Measurements from ENCODE around the gene PRSS21. TPM values are rescaled to one million over a fixed set of nuclear protein-coding genes. Genes with fewer than 3 reads are reported as not detected.

PRSS21 gene
- total RNA-seq, 2 experiments from 2014 or later: 5.2 to 6.0 TPM

DNA sequence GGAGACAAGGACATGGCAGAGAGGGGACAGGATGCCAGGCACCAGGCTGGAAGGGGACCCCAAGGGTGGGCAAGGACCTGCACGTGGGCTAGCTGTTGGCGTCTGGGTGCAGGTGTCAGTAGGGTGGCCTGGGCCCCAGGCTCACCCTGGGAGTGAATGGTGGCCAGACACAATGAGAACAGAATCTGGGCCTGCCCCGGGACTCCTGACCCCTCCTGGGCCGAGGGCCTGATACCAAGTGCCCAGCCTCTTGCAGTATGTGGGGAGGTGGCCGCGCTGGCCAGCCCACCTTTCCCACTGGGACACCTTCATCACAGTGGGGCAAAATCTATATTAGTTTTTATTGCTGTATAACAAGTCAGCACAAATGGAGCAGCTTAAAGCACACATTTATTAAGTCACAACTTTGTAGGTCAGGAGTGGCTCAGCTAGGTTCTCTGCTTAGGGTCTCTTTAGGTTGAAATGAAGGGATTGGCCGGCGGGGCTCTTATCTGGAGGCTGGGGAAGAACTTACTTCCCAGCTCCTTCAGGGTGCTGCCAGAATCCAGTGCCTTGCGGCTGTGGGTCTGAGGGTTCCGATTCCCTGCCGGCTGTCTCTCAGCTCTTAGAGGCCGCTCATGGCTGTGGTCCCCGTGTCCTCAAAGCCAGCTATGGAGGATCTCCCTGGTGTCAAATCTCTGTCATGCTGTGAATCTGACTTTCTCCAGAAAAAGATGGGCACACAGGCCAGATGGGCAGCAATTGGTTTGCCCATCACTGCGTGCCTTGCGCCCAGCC, 33.3 kb upstream of the PRSS21 start:
- Mint-ChIP-seq H3K36me3 (ENCODE audit: low read depth) (no peaks in the 10 kb centered on the region), H3K27ac (no peak overlapping the region), H3K27me3 (ENCODE audit: low read depth) (peaks cover 6% of the 10 kb centered on the region), H3K4me3 (no peak overlapping the region), H3K9me3 (ENCODE audit: insufficient read depth) (no peaks in the 10 kb centered on the region), H3K4me1 (ENCODE audit: low read depth) (peaks cover 26% of the 10 kb centered on the region)
- ChIA-PET POLR2A (interaction anchor here (0.9 to 1.0 kb wide), 2 partner anchors 31 to 84 kb away, joined by 4 to 5 read pairs; no protein-coding TSS in a partner anchor), CTCF (interaction anchor here (1.3 kb wide), 2 partner anchors 17 to 143 kb away, joined by 3 to 4 read pairs; no protein-coding TSS in a partner anchor)
- no peak for ATAC-seq
- DNase-seq: no peak

DNA sequence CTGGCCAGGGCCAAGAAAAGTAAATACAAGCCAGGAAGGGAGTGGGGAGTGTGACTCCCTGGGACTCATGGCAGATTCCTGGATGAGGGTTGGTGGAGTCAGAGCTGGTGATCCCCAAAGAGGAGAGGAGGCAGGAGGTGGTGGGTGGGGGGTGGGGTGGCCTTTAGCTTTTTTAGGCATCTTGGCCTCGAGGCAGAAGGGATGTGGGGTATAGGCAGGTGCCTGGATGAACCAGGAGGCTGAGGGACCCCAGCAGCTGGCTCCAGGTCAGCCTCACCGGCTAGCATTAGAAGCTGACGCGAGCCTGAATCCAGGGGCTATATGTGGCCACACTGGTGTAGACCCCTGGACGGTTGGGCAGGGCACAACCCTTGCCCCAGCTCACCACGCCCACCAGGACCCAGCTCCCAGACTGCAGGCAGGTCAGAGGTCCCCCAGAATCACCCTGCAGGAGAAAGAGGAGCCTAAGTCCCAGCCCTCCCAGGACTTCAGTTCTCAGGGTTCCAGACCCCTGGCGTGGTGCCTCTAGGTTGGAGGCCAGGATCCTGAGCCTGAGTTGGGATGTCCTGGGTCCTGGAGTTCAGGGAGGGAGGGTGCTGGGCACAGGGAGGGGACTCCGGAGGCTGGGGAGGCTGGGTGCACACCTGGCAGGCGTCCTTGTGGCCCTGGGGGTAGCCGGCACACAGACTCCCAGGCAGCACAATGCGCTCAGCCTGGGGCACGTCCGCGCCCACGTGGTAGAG, 32.5 kb upstream of the PRSS21 start:
- no peak for DNase-seq
- Mint-ChIP-seq H3K27me3 (ENCODE audit: low read depth) (peaks cover 7% of the 10 kb centered on the region), H3K4me1 (ENCODE audit: low read depth) (peaks cover 22% of the 10 kb centered on the region), H3K9me3 (ENCODE audit: insufficient read depth) (no peaks in the 10 kb centered on the region), H3K27ac (peak overlapping the region; percentile 72), H3K4me3 (peak overlapping the region; percentile 69), H3K36me3 (ENCODE audit: low read depth) (no peaks in the 10 kb centered on the region)
- CTCF ChIA-PET: interaction anchor here (1.3 kb wide), 3 partner anchors 18 to 142 kb away, joined by 3 to 4 read pairs (median 3); no protein-coding TSS in a partner anchor
- POLR2A ChIA-PET: interaction anchor here (0.9 to 1.0 kb wide), 2 partner anchors 31 to 84 kb away, joined by 4 to 5 read pairs; no protein-coding TSS in a partner anchor
- ATAC-seq: peak; percentile 40

DNA sequence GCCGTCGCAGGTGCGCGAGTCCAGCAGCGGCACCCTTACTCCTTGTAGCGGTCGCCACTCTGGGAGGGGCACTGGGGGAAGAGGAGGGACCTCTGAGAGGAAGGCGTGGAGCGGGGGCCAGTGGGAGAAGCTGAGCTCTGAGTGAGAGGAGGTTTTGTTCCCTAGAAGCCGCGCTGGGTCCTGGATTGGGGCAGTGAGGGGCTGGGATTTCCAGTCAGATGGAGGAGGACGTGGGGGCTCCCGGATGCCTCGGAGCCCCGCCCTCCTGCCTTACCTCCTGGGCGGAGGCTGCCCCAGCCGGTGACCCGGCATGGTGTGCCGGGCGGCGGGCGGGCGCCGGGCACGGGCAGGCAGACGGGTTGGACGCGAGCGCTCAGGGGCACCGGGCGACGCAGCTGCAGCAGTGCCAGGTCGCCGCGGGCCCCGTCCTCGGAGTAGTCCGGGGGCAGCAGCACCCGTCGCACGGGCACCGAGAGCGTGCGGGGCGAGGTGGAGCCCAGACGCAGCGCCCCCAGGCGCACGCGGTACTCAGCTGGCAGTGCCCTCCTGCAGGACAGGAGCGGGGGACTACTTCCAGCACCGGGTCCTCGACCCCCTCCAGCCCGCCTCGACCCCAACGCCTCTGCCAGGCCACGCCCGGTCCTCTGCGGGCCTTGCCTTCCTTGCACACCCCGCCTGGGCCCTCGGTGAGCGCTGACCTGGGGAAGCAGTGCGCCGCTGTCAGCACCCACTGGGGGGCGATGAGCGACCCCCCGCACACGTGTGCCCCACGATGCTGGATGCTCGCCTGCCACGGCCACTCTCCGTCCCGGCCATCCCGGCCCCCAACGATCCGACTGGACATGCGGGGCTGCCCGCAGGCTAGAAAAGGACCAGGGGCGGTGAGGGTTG, 31.7 kb upstream of the PRSS21 start:
- ChIA-PET CTCF (interaction anchor here (1.3 kb wide), 1 partner anchor 54 kb away, joined by 3 read pairs; no protein-coding TSS in a partner anchor), POLR2A (interaction anchor here (0.9 kb wide), 1 partner anchor 32 kb away, joined by 5 read pairs; no protein-coding TSS in a partner anchor)
- H3K27me3 Mint-ChIP-seq (ENCODE audit: low read depth): peaks cover 8% of the 10 kb centered on the region
- ATAC-seq (peak; percentile 69), DNase-seq (no peak)
- H3K36me3 Mint-ChIP-seq (ENCODE audit: low read depth): no peaks in the 10 kb centered on the region
- H3K9me3 Mint-ChIP-seq (ENCODE audit: insufficient read depth): no peaks in the 10 kb centered on the region
- peak overlapping the region; percentile 72 for H3K27ac Mint-ChIP-seq
- H3K4me3 Mint-ChIP-seq: peak overlapping the region; percentile 69
- peaks cover 20% of the 10 kb centered on the region for H3K4me1 Mint-ChIP-seq (ENCODE audit: low read depth)

DNA sequence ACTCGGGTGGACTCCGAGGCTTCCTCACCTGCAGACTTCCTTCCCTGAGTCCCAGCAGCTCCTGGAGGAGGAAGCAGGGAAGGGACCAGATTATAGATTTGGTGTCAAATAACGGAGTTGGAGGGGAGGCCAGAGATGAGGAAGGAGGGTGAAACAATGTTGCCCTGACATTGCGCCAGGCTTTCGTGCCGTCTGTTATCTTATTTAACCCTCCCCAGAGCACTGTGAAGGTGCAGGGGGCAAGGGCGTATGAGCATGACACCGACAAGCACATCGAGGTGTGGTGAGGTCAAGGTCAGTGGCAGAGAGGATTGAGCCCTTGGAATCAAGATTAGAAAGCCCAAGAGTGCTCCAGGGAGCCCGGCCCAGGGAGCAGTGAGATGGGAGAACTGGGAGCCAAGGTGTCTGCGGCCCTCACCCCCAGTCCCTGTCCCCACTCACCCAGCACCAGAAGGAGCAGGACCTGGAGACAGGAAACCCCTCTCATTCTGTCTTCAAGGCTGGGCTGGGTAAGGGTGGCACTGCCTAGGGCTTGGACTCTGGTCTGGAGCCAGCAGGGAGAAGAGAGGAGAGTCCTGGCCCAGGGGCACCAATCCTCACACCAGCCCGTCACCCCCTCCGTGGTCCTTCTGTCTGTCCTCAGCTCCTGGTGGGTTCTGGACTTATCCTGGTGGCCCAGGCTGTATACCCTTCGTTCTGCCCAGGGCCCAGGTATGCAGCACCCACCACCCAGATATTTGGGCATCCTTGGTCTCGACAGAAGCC, 30.8 kb upstream of the PRSS21 start:
- Mint-ChIP-seq H3K4me1 (ENCODE audit: low read depth) (peaks cover 17% of the 10 kb centered on the region), H3K27me3 (ENCODE audit: low read depth) (peaks cover 10% of the 10 kb centered on the region), H3K27ac (no peak overlapping the region), H3K36me3 (ENCODE audit: low read depth) (no peaks in the 10 kb centered on the region), H3K4me3 (peak overlapping the region; percentile 25), H3K9me3 (ENCODE audit: insufficient read depth) (no peaks in the 10 kb centered on the region)
- ATAC-seq: no peak
- ChIA-PET POLR2A (no interaction called here), CTCF (interaction anchor here (1.5 kb wide), 1 partner anchor 82 kb away, joined by 3 read pairs; no protein-coding TSS in a partner anchor)
- no peak for DNase-seq

DNA sequence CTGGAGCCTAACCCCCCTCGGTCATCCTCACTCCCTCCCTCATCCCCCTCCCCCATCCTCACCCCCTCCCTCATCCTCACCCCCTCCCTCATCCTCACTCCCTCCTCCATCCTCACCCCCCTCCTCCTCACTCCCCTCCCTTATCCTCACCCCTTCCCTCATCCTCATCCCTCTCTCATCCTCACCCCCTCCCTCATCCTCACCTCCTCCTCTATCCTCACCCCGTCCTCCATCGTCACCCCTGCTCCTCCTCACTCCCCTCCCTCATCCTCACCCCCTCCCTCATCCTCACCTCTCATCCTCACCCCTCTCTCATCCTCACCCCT, 30.2 kb upstream of the PRSS21 start:
- H3K36me3 Mint-ChIP-seq (ENCODE audit: low read depth): no peaks in the 10 kb centered on the region
- H3K27ac Mint-ChIP-seq: no peak overlapping the region
- ATAC-seq: no peak
- H3K9me3 Mint-ChIP-seq (ENCODE audit: insufficient read depth): no peaks in the 10 kb centered on the region
- ChIA-PET POLR2A (no interaction called here), CTCF (interaction anchor here (1.5 kb wide), 1 partner anchor 82 kb away, joined by 3 read pairs; no protein-coding TSS in a partner anchor)
- DNase-seq: no peak
- H3K27me3 Mint-ChIP-seq (ENCODE audit: low read depth): peaks cover 12% of the 10 kb centered on the region
- H3K4me1 Mint-ChIP-seq (ENCODE audit: low read depth): peaks cover 17% of the 10 kb centered on the region
- H3K4me3 Mint-ChIP-seq: no peak overlapping the region

DNA sequence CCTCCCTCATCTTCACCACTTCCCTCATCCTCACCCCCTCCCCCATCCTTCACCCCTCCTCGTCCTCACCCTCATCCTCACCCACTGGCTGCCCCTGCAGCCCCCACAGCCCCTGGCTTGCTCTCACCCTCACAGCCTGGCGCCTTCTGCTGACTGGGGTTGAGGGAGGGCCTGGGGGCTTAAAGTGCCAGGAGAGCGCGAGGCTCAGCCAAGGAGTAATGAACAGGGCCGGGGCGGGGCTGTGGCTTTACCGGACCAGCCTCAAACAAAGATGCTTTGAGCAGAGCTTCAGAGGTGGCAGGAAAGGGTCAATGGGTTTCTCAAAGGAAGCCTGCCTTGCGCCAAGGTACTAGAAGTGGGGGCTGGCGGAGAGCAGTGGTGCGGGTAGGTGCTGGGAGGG, 29.6 kb upstream of the PRSS21 start, which contains the start of gene PRSS33:
Gene PRSS33 (minus strand): TSS at position 155 of the 400 bp plus-strand sequence. CDS start 1,013 bp downstream, outside the sequence.
- Mint-ChIP-seq H3K9me3 (ENCODE audit: insufficient read depth) (no peaks in the 10 kb centered on the region), H3K27me3 (ENCODE audit: low read depth) (peaks cover 12% of the 10 kb centered on the region), H3K4me1 (ENCODE audit: low read depth) (peaks cover 17% of the 10 kb centered on the region), H3K27ac (peak within 1 kb of the TSS; percentile 30), H3K36me3 (ENCODE audit: low read depth) (no peaks in the 10 kb centered on the region), H3K4me3 (no peak within 1 kb of the TSS)
- no peak for ATAC-seq
- ChIA-PET CTCF (interaction anchor here (1.5 kb wide), 1 partner anchor 81 kb away, joined by 3 read pairs; no protein-coding TSS in a partner anchor), POLR2A (no interaction called here)
- no peak for DNase-seq

DNA sequence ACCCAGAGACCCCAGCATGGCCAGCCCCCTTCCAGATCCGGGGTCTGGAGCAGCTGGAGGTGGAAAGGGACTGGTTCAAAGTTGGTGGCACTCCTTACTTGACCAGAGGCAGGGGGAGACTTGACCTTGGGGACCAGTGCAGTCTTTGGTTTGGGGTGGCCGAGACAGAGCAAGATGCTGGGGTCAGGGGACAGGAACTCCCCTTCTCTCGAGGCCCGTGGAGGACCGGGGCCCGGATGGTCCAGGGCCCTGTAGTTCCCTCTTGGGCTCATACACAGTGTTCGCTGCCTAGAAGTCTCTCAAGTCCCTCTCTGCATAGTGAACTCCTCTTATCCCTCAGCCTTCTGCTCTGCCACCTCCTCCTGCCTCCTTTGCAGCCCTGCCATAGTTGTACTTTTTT, 29.1 kb upstream of the PRSS21 start:
- ChIA-PET CTCF (interaction anchor here (1.5 kb wide), 1 partner anchor 81 kb away, joined by 3 read pairs; no protein-coding TSS in a partner anchor), POLR2A (interaction anchor here (0.7 kb wide), 1 partner anchor 10 kb away, joined by 3 read pairs; no protein-coding TSS in a partner anchor)
- DNase-seq (no peak), ATAC-seq (no peak)
- no peak overlapping the region for H3K27ac Mint-ChIP-seq
- H3K27me3 Mint-ChIP-seq (ENCODE audit: low read depth): peaks cover 12% of the 10 kb centered on the region
- no peak overlapping the region for H3K4me3 Mint-ChIP-seq
- H3K9me3 Mint-ChIP-seq (ENCODE audit: insufficient read depth): no peaks in the 10 kb centered on the region
- H3K36me3 Mint-ChIP-seq (ENCODE audit: low read depth): no peaks in the 10 kb centered on the region
- H3K4me1 Mint-ChIP-seq (ENCODE audit: low read depth): peaks cover 17% of the 10 kb centered on the region

DNA sequence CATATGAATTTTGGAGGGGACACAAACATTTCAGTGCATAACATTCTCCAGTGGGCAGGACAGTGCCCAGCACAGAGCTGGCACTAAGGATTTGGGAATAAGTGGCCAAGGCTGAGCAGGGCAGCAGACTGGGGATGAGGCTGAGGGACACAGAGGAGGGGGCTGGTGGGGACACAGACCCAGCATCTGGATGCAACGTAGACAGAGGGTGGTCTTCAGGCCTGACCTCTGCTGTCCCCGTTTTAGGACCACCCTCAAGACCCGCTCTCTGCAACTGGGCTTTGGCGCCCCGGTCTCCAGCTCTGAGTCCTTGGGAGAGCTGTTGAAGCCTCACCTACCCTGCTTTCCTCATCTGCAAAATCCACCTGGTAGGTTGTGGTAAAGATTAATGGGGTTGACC, 26.4 kb upstream of the PRSS21 start:
- no peak for DNase-seq
- CTCF ChIA-PET: interaction anchor here (1.5 kb wide), 1 partner anchor 10 kb away, joined by 6 read pairs; no protein-coding TSS in a partner anchor
- no peaks in the 10 kb centered on the region for H3K9me3 Mint-ChIP-seq (ENCODE audit: insufficient read depth)
- no peak for ATAC-seq
- H3K27me3 Mint-ChIP-seq (ENCODE audit: low read depth): peaks cover 14% of the 10 kb centered on the region
- POLR2A ChIA-PET: no interaction called here
- H3K27ac Mint-ChIP-seq: no peak overlapping the region
- H3K4me3 Mint-ChIP-seq: no peak overlapping the region
- no peaks in the 10 kb centered on the region for H3K36me3 Mint-ChIP-seq (ENCODE audit: low read depth)
- H3K4me1 Mint-ChIP-seq (ENCODE audit: low read depth): peaks cover 13% of the 10 kb centered on the region

DNA sequence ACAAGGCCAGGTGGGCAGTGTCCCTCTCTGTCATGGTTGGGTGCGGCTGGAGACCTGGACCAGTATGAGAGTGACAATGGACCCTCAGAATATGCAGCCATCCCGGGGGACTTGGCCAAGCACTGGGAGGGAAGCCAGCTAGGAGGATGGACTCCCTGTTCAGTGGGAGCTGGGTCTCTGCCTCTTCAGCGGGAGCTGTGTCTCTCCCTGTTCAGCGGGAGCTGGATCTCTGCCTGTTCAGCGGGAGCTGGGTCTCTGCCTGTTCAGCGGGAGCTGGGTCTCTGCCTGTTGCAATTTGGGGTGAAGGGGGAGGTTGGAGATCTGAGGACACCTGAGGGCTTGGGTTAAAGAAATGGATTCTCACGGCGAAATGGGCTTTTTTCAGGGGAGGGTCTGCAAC, 25.9 kb upstream of the PRSS21 start:
- H3K27ac Mint-ChIP-seq: no peak overlapping the region
- H3K4me3 Mint-ChIP-seq: no peak overlapping the region
- CTCF ChIA-PET: no interaction called here
- peaks cover 18% of the 10 kb centered on the region for H3K27me3 Mint-ChIP-seq (ENCODE audit: low read depth)
- DNase-seq (no peak), ATAC-seq (no peak)
- no peaks in the 10 kb centered on the region for H3K9me3 Mint-ChIP-seq (ENCODE audit: insufficient read depth)
- POLR2A ChIA-PET: no interaction called here
- no peaks in the 10 kb centered on the region for H3K36me3 Mint-ChIP-seq (ENCODE audit: low read depth)
- peaks cover 10% of the 10 kb centered on the region for H3K4me1 Mint-ChIP-seq (ENCODE audit: low read depth)

DNA sequence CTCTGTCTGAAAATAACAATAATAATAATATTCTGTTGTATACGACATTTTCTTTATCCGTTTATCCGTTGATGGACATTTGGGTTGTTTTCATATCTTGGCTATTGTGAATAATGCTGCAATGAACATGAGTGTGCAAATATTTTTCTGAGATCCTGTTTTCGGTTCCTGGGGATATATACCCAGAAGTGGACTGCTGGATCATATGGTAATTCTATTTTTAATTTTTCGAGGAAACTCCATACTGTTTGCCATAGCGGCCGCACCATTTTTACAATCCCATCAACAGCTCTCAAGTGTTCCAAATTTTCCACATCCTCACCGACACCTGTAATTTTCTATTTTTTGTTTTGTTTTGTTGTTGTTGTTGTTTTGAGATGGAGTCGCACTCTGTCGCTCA, 24.1 kb upstream of the PRSS21 start:
- Mint-ChIP-seq H3K36me3 (ENCODE audit: low read depth) (no peaks in the 10 kb centered on the region), H3K4me3 (no peak overlapping the region)
- CTCF ChIA-PET: no interaction called here

More for the DNA sequence above, 24.1 kb upstream of the PRSS21 start:
- DNase-seq (no peak), ATAC-seq (no peak)
- Mint-ChIP-seq H3K4me1 (ENCODE audit: low read depth) (peaks cover 2% of the 10 kb centered on the region), H3K9me3 (ENCODE audit: insufficient read depth) (no peaks in the 10 kb centered on the region), H3K27me3 (ENCODE audit: low read depth) (peaks cover 12% of the 10 kb centered on the region), H3K27ac (no peak overlapping the region)
- POLR2A ChIA-PET: no interaction called here
